NB4 (cell line): ENCODE data around the gene DLGAP4.

Source experiments
- MYC ChIP-seq: IDR thresholded peaks from 2 replicates; pipeline ENCODE4 v1.6.1; 2011; ENCODE audit warnings: low read depth, low read length
- POLR2A ChIP-seq: IDR thresholded peaks from 2 replicates; pipeline ENCODE4 v1.6.1; 2011; ENCODE audit warnings: mild to moderate bottlenecking; ENCODE audit not compliant: insufficient read length; ENCODE audit errors: extremely low read depth
- TF ChIP-seq, protein P1 (sequence below): IDR thresholded peaks from one replicate; pipeline ENCODE4 v1.5.1; 2012; ENCODE audit warnings: low read depth, low read length
- TF ChIP-seq, protein P2 (sequence below): IDR thresholded peaks from 2 replicates; pipeline ENCODE4 v1.6.1; 2011; ENCODE audit warnings: low read depth, low read length

DNA sequence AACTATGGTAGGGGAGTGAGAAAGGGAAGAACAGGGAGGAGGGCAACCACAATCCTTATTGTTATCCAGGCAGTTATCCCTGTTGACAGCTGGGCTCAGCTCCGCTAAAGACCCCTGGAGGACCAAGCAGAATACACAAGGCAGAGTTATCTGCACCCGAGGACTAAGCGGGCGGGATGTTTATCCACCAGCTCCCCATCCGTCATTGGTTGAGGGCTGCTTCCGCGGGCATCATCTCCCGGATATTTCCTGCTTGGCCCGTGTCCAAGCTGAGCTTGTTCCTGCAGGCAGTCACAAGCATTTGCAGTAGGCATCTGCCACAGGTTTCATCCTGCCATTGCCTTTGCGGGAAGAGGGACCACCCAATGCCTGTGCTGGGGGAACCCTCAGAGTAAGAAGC lies 102.1 kb downstream of the DLGAP4 start:
- TF ChIP-seq MYC = no peak
- TF ChIP-seq, protein P1, sequence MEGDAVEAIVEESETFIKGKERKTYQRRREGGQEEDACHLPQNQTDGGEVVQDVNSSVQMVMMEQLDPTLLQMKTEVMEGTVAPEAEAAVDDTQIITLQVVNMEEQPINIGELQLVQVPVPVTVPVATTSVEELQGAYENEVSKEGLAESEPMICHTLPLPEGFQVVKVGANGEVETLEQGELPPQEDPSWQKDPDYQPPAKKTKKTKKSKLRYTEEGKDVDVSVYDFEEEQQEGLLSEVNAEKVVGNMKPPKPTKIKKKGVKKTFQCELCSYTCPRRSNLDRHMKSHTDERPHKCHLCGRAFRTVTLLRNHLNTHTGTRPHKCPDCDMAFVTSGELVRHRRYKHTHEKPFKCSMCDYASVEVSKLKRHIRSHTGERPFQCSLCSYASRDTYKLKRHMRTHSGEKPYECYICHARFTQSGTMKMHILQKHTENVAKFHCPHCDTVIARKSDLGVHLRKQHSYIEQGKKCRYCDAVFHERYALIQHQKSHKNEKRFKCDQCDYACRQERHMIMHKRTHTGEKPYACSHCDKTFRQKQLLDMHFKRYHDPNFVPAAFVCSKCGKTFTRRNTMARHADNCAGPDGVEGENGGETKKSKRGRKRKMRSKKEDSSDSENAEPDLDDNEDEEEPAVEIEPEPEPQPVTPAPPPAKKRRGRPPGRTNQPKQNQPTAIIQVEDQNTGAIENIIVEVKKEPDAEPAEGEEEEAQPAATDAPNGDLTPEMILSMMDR = no peak
- TF ChIP-seq POLR2A = no peak
- TF ChIP-seq, protein P2, sequence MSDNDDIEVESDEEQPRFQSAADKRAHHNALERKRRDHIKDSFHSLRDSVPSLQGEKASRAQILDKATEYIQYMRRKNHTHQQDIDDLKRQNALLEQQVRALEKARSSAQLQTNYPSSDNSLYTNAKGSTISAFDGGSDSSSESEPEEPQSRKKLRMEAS = no peak
